ENCODE measurements around the gene B3GAT1. TPM values are rescaled to one million over a fixed set of nuclear protein-coding genes. Genes with fewer than 3 reads are reported as not detected.
A peak's percentile ranks its signal among the peaks of the same experiment; 100 is the strongest.

B3GAT1 gene
- total and polyA plus RNA-seq, 2 experiments from 2014 or later: 4.8 to 28.3 TPM

GRCh38 chr11:134460881-134461280 lies 48.8 kb upstream of the B3GAT1 start (continued):
- TF ChIP-seq REST (IDR thresholded peaks at IDR 0.05; ENCODE audit: unreplicated experiment) (no peak), ZNF114 (CRISPR knock-in tag; IDR thresholded peaks at IDR 0.05) (no peak), POLR2AphosphoS5 (IDR thresholded peaks at IDR 0.05; ENCODE audit: low read depth) (no peak)

- Histone ChIP-seq H3K4me3 (no peak overlapping the region), H3K4me2 (no peak overlapping the region), H4K20me1 (replicated peaks; ENCODE audit: insufficient read depth) (no peaks in the 10 kb centered on the region), H3K79me2 (replicated peaks; ENCODE audit: insufficient read depth) (no peaks in the 10 kb centered on the region), H3K4me1 (ENCODE audit: insufficient read depth) (no peaks in the 10 kb centered on the region), H3K36me3 (ENCODE audit: insufficient read depth) (no peaks in the 10 kb centered on the region), H3F3A (replicated peaks; ENCODE audit: low read depth) (no peaks in the 10 kb centered on the region), H3K27me3 (ENCODE audit: insufficient read depth) (no peaks in the 10 kb centered on the region), H2AFZ (no peak overlapping the region), H3K27ac (ENCODE audit: low read depth) (no peak overlapping the region), H3K9me2 (ENCODE audit: insufficient read depth) (no peaks in the 10 kb centered on the region)
- DNase-seq (ENCODE audit: low spot score) (no peak), ATAC-seq (peak; percentile 19; the same call in 2 of the 3 replicates)
- Mint-ChIP-seq H3K4me3 (no peak overlapping the region; the same call in 2 of the 3 replicates), H3K36me3 (ENCODE audit: low read depth) (no peaks in the 10 kb centered on the region), H3K27ac (no peak overlapping the region), H3K9me3 (no peaks in the 10 kb centered on the region; the same call in 2 of the 3 replicates), H3K4me1 (peaks cover 25% of the 10 kb centered on the region), H3K27me3 (ENCODE audit: insufficient read depth, low read depth, poor library complexity) (peaks cover 4% of the 10 kb centered on the region)
- TF ChIP-seq CTCF (conservative IDR thresholded peaks at IDR 0.05; ENCODE audit: low read depth in 2 of 2): no peak
- TF ChIP-seq ZNF114 (CRISPR knock-in tag; IDR thresholded peaks at IDR 0.05): no peak
- TF ChIP-seq EZH2 (IDR thresholded peaks at IDR 0.05; ENCODE audit: low read depth, unreplicated experiment): no peak
- TF ChIP-seq POLR2AphosphoS5 (IDR thresholded peaks at IDR 0.05; ENCODE audit: low read depth): no peak
- no peak for TF ChIP-seq CREB1 (CRISPR knock-in tag; IDR thresholded peaks at IDR 0.05; ENCODE audit: low read depth)
- TF ChIP-seq ZNF462 (CRISPR knock-in tag; IDR thresholded peaks at IDR 0.05): no peak
- TF ChIP-seq ZNF331 (CRISPR knock-in tag; IDR thresholded peaks at IDR 0.05; ENCODE audit: low read depth): no peak
- no peak for TF ChIP-seq ETS1 (IDR thresholded peaks at IDR 0.05)
- no peak for TF ChIP-seq JUNB (IDR thresholded peaks at IDR 0.05; ENCODE audit: unreplicated experiment)
- TF ChIP-seq STAT1 (IDR thresholded peaks at IDR 0.05; ENCODE audit: unreplicated experiment): no peak
Observed at GRCh38 chr11:134460062-134460561, 48.1 kb upstream of the B3GAT1 start.
